Ammon's horn (tissue), 1 donor: ENCODE results near the gene GP1BB.

ENCODE experiments used
- DNase-seq: peaks from one replicate; pipeline ENCODE4 v3.0.0-alpha.2; 2016; ENCODE audit warnings: low spot score

GP1BB gene

GRCh38 chr22:19727310-19728150, 4.2 kb downstream of the GP1BB start:
- no peak for DNase-seq

- DNase-seq = no peak
Observed at GRCh38 chr22:19728271-19728670, 4.9 kb downstream of the GP1BB start.

- DNase-seq = no peak
Observed at GRCh38 chr22:19728836-19729235, 5.5 kb downstream of the GP1BB start.

GRCh38 chr22:19729507-19729906, 6.2 kb downstream of the GP1BB start:
- no peak for DNase-seq

GRCh38 chr22:19730198-19730597, 6.9 kb downstream of the GP1BB start:
- DNase-seq = no peak

- peak; percentile 84 for DNase-seq
Observed at GRCh38 chr22:19730655-19731360, 7.5 kb downstream of the GP1BB start.

- DNase-seq = no peak
Observed at GRCh38 chr22:19731361-19732135, 8.2 kb downstream of the GP1BB start.

- no peak for DNase-seq
Observed at GRCh38 chr22:19732403-19733113, 9.2 kb downstream of the GP1BB start.

- no peak for DNase-seq
Observed at GRCh38 chr22:19733755-19734154, 10.4 kb downstream of the GP1BB start.

GRCh38 chr22:19734163-19734562, 10.8 kb downstream of the GP1BB start:
- DNase-seq = no peak

GRCh38 chr22:19734837-19735382, 11.6 kb downstream of the GP1BB start:
- no peak for DNase-seq

- no peak for DNase-seq
Observed at GRCh38 chr22:19735665-19736510, 12.5 kb downstream of the GP1BB start.

GRCh38 chr22:19737846-19738663, 14.7 kb downstream of the GP1BB start:
- DNase-seq = no peak

- no peak for DNase-seq
Observed at GRCh38 chr22:19738664-19739447, 15.5 kb downstream of the GP1BB start.

- DNase-seq = no peak
Observed at GRCh38 chr22:19739448-19739895, 16.1 kb downstream of the GP1BB start.

GRCh38 chr22:19739911-19740449, 16.6 kb downstream of the GP1BB start:
- DNase-seq = no peak

GRCh38 chr22:19740586-19740985, 17.2 kb downstream of the GP1BB start:
- no peak for DNase-seq

- DNase-seq = no peak
Observed at GRCh38 chr22:19741053-19741452, 17.7 kb downstream of the GP1BB start.
